Gastroesophageal sphincter (tissue), 3 donors: ENCODE measurements around the gene KCNF1.

Experiments
- CTCF ChIP-seq, 4 experiments: fragments of 200-600 bp in 2 of 4; fragments of 450-650 bp in 2 of 4; sonication (generic) in 1 of 4; IDR thresholded peaks; one replicate each; pipeline ENCODE4 v1.5.1; 2017 to 2019; ENCODE audit warnings: antibody characterized with exemption in 4 of 4, mild to moderate bottlenecking in 2 of 4, moderate library complexity in 2 of 4
- POLR2A ChIP-seq, 2 donors: fragments of 450-650 bp; IDR thresholded peaks; one replicate each; pipeline ENCODE4 v1.6.1; 2017; ENCODE audit warnings: antibody characterized with exemption in 2 of 2, mild to moderate bottlenecking in 2 of 2, moderate library complexity in 1 of 2
- POLR2AphosphoS5 ChIP-seq: sonication (generic); formaldehyde crosslinking; IDR thresholded peaks from one replicate; pipeline ENCODE4 v1.6.1; 2017; ENCODE audit warnings: antibody characterized with exemption

GRCh38 chr2:10864251-10864650, 47.5 kb upstream of the KCNF1 start:
- TF ChIP-seq CTCF (IDR thresholded peaks at IDR 0.05) = no peak
- TF ChIP-seq POLR2AphosphoS5 = no peak
- no peak for TF ChIP-seq POLR2A (IDR thresholded peaks at IDR 0.05)
